GM21423 (cell line): Measurements from ENCODE around the gene SGMS2.

Experiments used
- ATAC-seq: cut with Tn5 transposase; IDR thresholded peaks from one replicate; pipeline ENCODE4 v1.9.1; 2021; ENCODE audit warnings: mild to moderate bottlenecking, moderate library complexity; ENCODE audit not compliant: unreplicated experiment

Gene SGMS2

GRCh38 chr4:107824350-107825071 lies at the start of gene SGMS2:
SGMS2 (plus strand) TSS chr4:107824932; CDS start chr4:107895554, 70,622 bp downstream.
- peak; percentile 68 for ATAC-seq

- ATAC-seq: no peak
Measured at GRCh38 chr4:107777890-107778289, 46.8 kb upstream of the SGMS2 start.

GRCh38 chr4:107778784-107779530 lies 45.8 kb upstream of the SGMS2 start:
- no peak for ATAC-seq

GRCh38 chr4:107780665-107781064 lies 44.1 kb upstream of the SGMS2 start:
- no peak for ATAC-seq

GRCh38 chr4:107791902-107792301 lies 32.8 kb upstream of the SGMS2 start:
- no peak for ATAC-seq

- no peak for ATAC-seq
Measured at GRCh38 chr4:107792711-107793110, 32.0 kb upstream of the SGMS2 start.

- ATAC-seq: no peak
Measured at GRCh38 chr4:107793996-107794395, 30.7 kb upstream of the SGMS2 start.

GRCh38 chr4:107799669-107800450 lies 24.9 kb upstream of the SGMS2 start:
- no peak for ATAC-seq

GRCh38 chr4:107800706-107801105 lies 24.0 kb upstream of the SGMS2 start:
- ATAC-seq: no peak

- ATAC-seq: no peak
Measured at GRCh38 chr4:107801766-107802211, 22.9 kb upstream of the SGMS2 start.

GRCh38 chr4:107804956-107805355 lies 19.8 kb upstream of the SGMS2 start:
- ATAC-seq: no peak

- ATAC-seq: no peak
Measured at GRCh38 chr4:107806196-107806595, 18.5 kb upstream of the SGMS2 start.

- no peak for ATAC-seq
Measured at GRCh38 chr4:107808572-107808971, 16.2 kb upstream of the SGMS2 start.

- ATAC-seq: no peak
Measured at GRCh38 chr4:107809210-107809609, 15.5 kb upstream of the SGMS2 start.

GRCh38 chr4:107814758-107815157 lies 10.0 kb upstream of the SGMS2 start:
- ATAC-seq: no peak

- ATAC-seq: no peak
Measured at GRCh38 chr4:107815158-107815557, 9.6 kb upstream of the SGMS2 start.

- no peak for ATAC-seq
Measured at GRCh38 chr4:107818301-107818910, 6.3 kb upstream of the SGMS2 start.

- ATAC-seq: no peak
Measured at GRCh38 chr4:107823870-107824349, 822 bp upstream of the SGMS2 start.

GRCh38 chr4:107825072-107825824 lies 516 bp downstream of the SGMS2 start:
- ATAC-seq: peak; percentile 31

- ATAC-seq: no peak
Measured at GRCh38 chr4:107826421-107826980, 1.8 kb downstream of the SGMS2 start.
